Neuronal stem cell (in vitro differentiated cells): ENCODE measurements around the gene ASGR1.

Source experiments
- DNase-seq: peaks from one replicate; pipeline ENCODE4 v3.0.0-alpha.2; 2013; ENCODE audit warnings: low spot score
- H2AFZ ChIP-seq: one replicate; pipeline ENCODE4 v1.6.1; 2013; ENCODE audit warnings: mild to moderate bottlenecking, low read length, inconsistent platforms
- H2AK5ac ChIP-seq: 2 replicates; pipeline ENCODE4 v1.6.1; 2013; ENCODE audit warnings: low read depth, mild to moderate bottlenecking, inconsistent platforms, low read length, moderate library complexity, mixed read lengths
- H2BK120ac ChIP-seq: 2 replicates; pipeline ENCODE4 v1.6.1; 2013; ENCODE audit warnings: low read depth, mild to moderate bottlenecking, inconsistent platforms, low read length, moderate library complexity, mixed read lengths
- H2BK12ac ChIP-seq: one replicate; pipeline ENCODE4 v1.6.1; 2013; ENCODE audit warnings: low read length, inconsistent platforms
- H2BK15ac ChIP-seq: 2 replicates; pipeline ENCODE4 v1.6.1; 2013; ENCODE audit warnings: mild to moderate bottlenecking, low read length, inconsistent platforms, mixed read lengths
- H2BK5ac ChIP-seq: one replicate; pipeline ENCODE4 v1.6.1; 2013; ENCODE audit warnings: inconsistent platforms, mild to moderate bottlenecking, low read length, moderate library complexity
- H3K14ac ChIP-seq: one replicate; pipeline ENCODE4 v1.6.1; 2013; ENCODE audit warnings: low read length, inconsistent platforms
- H3K18ac ChIP-seq: 2 replicates; pipeline ENCODE4 v1.6.1; 2013; ENCODE audit warnings: low read length, inconsistent platforms
- H3K23ac ChIP-seq: 2 replicates; pipeline ENCODE4 v1.6.1; 2013; ENCODE audit warnings: low read depth, mild to moderate bottlenecking, mixed read lengths, low read length, inconsistent platforms; ENCODE audit not compliant: poor library complexity
- H3K27ac ChIP-seq: replicated peaks from 3 replicates; pipeline ENCODE4 v1.5.1; 2013; ENCODE audit warnings: low read length, inconsistent platforms
- H3K27me3 ChIP-seq, 3 experiments: 2 replicates each; pipeline ENCODE4 v1.6.1; 2013; ENCODE audit warnings: low read length in 3 of 3, mild to moderate bottlenecking in 2 of 3, inconsistent platforms in 1 of 3, low read depth in 1 of 3, mixed read lengths in 1 of 3, moderate library complexity in 1 of 3; ENCODE audit not compliant: control insufficient read depth in 3 of 3, insufficient read depth in 3 of 3
- H3K36me3 ChIP-seq, 2 donors: replicated peaks in 1 of 2; 2 replicates each; pipeline ENCODE4 v1.6.1; 2013; ENCODE audit warnings: low read length in 2 of 2; ENCODE audit not compliant: control insufficient read depth in 2 of 2, insufficient read depth in 2 of 2
- H3K4ac ChIP-seq: 2 replicates; pipeline ENCODE4 v1.6.1; 2013; ENCODE audit warnings: inconsistent platforms, mild to moderate bottlenecking, low read length, moderate library complexity
- H3K4me1 ChIP-seq, 2 donors: 1 replicate in 1 of 2; 2 replicates in 1 of 2; pipeline ENCODE4 v1.6.1; 2013; ENCODE audit warnings: low read length in 2 of 2, low read depth in 1 of 2; ENCODE audit not compliant: control insufficient read depth in 2 of 2, insufficient read depth in 1 of 2
- H3K4me2 ChIP-seq: one replicate; pipeline ENCODE4 v1.6.1; 2013; ENCODE audit warnings: mild to moderate bottlenecking, low read length, inconsistent platforms; ENCODE audit not compliant: insufficient read depth, poor library complexity, severe bottlenecking
- H3K4me3 ChIP-seq, 2 donors: 2 replicates each; pipeline ENCODE4 v1.5.1; 2013; ENCODE audit warnings: low read length in 2 of 2, mild to moderate bottlenecking in 2 of 2, inconsistent platforms in 1 of 2, moderate library complexity in 1 of 2
- H3K79me1 ChIP-seq: one replicate; pipeline ENCODE4 v1.6.1; 2013; ENCODE audit warnings: low read depth, mild to moderate bottlenecking, inconsistent platforms, low read length, moderate library complexity
- H3K9ac ChIP-seq: one replicate; pipeline ENCODE4 v1.6.1; 2013; ENCODE audit warnings: mild to moderate bottlenecking, low read depth, low read length, inconsistent platforms; ENCODE audit not compliant: poor library complexity
- H3K9me3 ChIP-seq, 2 donors: replicated peaks in 1 of 2; 2 replicates each; pipeline versions ENCODE3 to v1.6.1; 2013; ENCODE audit warnings: low read length in 2 of 2, mild to moderate bottlenecking in 2 of 2, inconsistent platforms in 1 of 2, low read depth in 1 of 2, mixed read lengths in 1 of 2, moderate library complexity in 1 of 2; ENCODE audit not compliant: control insufficient read depth in 2 of 2, insufficient read depth in 1 of 2
- H4K8ac ChIP-seq: one replicate; pipeline ENCODE4 v1.6.1; 2013; ENCODE audit warnings: low read depth, mild to moderate bottlenecking, inconsistent platforms, low read length, moderate library complexity
- H4K91ac ChIP-seq: one replicate; pipeline ENCODE4 v1.6.1; 2013; ENCODE audit warnings: low read length, low read depth, mild to moderate bottlenecking, inconsistent platforms; ENCODE audit not compliant: poor library complexity
- WGBS, 2 donors: extraction: QIAGEN DNeasy Blood & Tissue Kit; methylation state at CpG; one replicate each; pipeline ENCODE4 v1.1.7; 2013; ENCODE audit warnings: missing lambda C conversion rate in 2 of 2, mixed read lengths in 1 of 2; ENCODE audit not compliant: insufficient read length in 2 of 2, insufficient replicate concordance in 1 of 2; ENCODE audit errors: extremely low coverage in 2 of 2; 5-methylcytosine and 5-hydroxymethylcytosine counted together

ASGR1 gene

DNA sequence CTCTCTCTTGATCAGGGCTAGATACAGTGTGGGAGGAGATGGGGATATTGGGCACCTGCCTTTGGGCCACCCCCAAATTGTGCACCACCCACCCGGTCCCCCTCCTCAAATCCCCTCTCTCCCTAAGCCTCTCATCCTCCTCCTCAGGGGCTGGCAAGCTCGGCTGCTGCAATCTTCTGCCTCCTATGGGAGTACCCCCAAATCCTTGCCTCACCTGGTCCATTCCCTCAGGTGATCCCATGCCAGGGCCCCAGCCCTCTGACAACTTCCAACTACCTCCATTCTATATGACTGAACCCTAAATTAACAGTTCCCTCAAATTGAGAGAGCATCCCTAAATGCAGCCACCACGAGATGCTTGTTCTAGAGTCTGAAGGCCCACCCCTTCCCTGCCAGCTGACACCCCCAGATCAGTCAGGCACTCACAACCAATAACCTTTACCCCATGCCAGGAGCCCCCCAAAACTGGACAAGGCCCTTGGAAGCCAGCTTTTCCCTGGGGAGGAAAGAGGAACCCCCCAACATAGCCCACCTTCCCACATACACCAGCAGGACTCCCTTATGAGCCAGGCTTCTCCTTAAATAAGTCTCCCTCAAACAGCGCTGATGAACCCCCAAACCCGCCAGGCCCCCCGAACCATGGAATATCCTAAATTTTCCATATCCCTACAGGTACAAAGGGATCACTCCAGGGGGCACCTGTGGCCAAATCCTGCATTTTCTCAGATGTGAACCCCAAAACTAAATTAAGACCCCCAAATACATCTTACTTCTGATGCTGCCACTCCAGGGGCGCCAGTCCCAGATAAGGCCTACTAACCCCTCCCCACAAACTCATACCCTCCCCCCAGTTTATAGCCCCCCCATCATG is 37.3 kb upstream of the ASGR1 start:
- Histone ChIP-seq H2BK15ac (no peak overlapping the region), H3K79me1 (peaks cover 2% of the 10 kb centered on the region), H2AFZ (no peak overlapping the region), H2BK5ac (peak overlapping the region; percentile 15), H3K18ac (peak overlapping the region; percentile 46), H3K14ac (no peak overlapping the region), H3K36me3 (peaks cover 2 to 11% of the 10 kb centered on the region in 2 donors), H3K27me3 (no peaks in the 10 kb centered on the region), H3K4me2 (peak overlapping the region; percentile 74), H3K4me1 (peaks cover 37 to 46% of the 10 kb centered on the region in 2 donors), H2BK12ac (no peak overlapping the region), H3K4ac (no peak overlapping the region), H2BK120ac (no peak overlapping the region), H3K9ac (peak overlapping the region; percentile 74), H4K91ac (no peak overlapping the region), H3K27ac (peak overlapping the region; percentile 80), H2AK5ac (peak overlapping the region; percentile 53), H3K9me3 (no peaks in the 10 kb centered on the region), H4K8ac (no peak overlapping the region), H3K4me3 (peak overlapping the region; percentile 44 to 76), H3K23ac (no peak overlapping the region)
- DNase-seq, result no peak
- WGBS, 2 donors, result no CpG with 5 or more reads among the region's 7 CpGs

DNA sequence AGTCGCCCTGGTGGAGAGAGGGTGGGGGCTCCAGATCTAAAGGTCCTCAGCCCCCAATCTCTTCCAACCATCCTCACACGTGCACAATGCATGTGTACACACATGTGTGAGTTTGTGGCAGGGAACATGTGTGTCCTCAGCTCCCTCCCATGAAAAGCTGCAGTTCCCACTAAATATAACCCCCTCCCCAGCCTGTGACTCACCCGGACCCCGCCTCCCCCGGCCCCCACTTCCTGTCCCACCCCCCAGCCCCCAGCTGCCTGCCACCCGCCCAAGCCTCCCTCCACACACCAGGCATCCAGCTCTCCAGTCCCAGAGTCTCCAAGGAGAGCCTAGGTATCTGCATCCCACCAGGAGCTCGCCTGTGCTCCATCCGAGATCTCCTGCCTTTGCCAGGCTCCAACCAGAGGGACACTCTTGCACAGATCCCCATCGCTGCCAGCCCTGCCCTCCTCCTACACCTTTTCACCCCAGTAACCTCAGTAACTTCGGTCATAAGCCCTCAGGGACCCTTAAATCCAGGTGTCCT is 36.5 kb upstream of the ASGR1 start:
- H3K4me1 ChIP-seq, result peaks cover 40 to 49% of the 10 kb centered on the region in 2 donors
- H3K79me1 ChIP-seq, result peaks cover 2% of the 10 kb centered on the region
- peak overlapping the region; percentile 51 for H2BK12ac ChIP-seq
- H3K4me2 ChIP-seq, result peak overlapping the region; percentile 74
- peak overlapping the region; percentile 31 for H2AK5ac ChIP-seq
- H2BK120ac ChIP-seq, result peak overlapping the region; percentile 43
- no peaks in the 10 kb centered on the region for H3K9me3 ChIP-seq
- no peak overlapping the region for H2AFZ ChIP-seq
- H2BK5ac ChIP-seq, result peak overlapping the region; percentile 20
- no peak overlapping the region for H4K8ac ChIP-seq
- no peak for DNase-seq
- H3K14ac ChIP-seq, result no peak overlapping the region
- no peak overlapping the region for H3K9ac ChIP-seq
- no peak overlapping the region for H4K91ac ChIP-seq
- H3K36me3 ChIP-seq, result peaks cover 0 to 3% of the 10 kb centered on the region in 2 donors
- H3K4ac ChIP-seq, result no peak overlapping the region
- WGBS, 2 donors, result no CpG with 5 or more reads among the region's 10 CpGs
- no peaks in the 10 kb centered on the region for H3K27me3 ChIP-seq
- peak overlapping the region; percentile 63 for H3K18ac ChIP-seq
- peak overlapping the region; percentile 44 to 76 for H3K4me3 ChIP-seq
- H3K23ac ChIP-seq, result no peak overlapping the region
- peak overlapping the region; percentile 5 for H2BK15ac ChIP-seq
- H3K27ac ChIP-seq, result peak overlapping the region; percentile 85

DNA sequence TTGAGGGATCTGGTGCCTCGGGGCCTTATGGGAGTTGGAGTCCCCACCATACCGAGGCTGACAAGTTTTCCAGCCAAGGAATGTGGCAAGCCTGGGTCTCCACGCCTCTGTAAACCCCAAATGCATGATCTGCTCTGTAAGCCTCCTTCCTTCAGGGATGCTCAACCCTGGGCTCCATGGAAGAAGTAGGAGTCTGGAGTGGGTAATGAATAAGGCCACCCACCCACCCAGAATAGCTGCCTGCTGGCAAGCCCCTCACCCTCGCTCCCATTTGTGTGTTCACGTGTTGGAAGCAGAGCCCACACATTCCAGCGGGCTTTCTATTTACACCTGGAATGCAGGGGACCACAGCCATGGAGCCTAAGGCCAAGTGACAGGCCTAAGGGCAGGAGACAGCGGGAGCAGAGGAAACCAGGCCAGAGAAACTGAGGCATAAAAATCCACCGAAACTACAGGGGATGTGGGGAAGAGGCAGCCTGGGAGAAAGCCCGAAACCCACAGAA is 36.0 kb upstream of the ASGR1 start:
- no peaks in the 10 kb centered on the region for H3K36me3 ChIP-seq
- peak overlapping the region; percentile 31 for H2AK5ac ChIP-seq
- H3K4me3 ChIP-seq, result peak overlapping the region; percentile 26 to 44
- peak overlapping the region; percentile 49 for H3K4me2 ChIP-seq
- H3K23ac ChIP-seq, result no peak overlapping the region
- H3K4ac ChIP-seq, result no peak overlapping the region
- no peak overlapping the region for H4K8ac ChIP-seq
- no peaks in the 10 kb centered on the region for H3K9me3 ChIP-seq
- H3K18ac ChIP-seq, result peak overlapping the region; percentile 63
- no peak overlapping the region for H2AFZ ChIP-seq
- H2BK5ac ChIP-seq, result peak overlapping the region; percentile 20
- DNase-seq, result no peak
- H2BK12ac ChIP-seq, result peak overlapping the region; percentile 51
- peak overlapping the region; percentile 5 for H2BK15ac ChIP-seq
- no peaks in the 10 kb centered on the region for H3K27me3 ChIP-seq
- no peak overlapping the region for H3K14ac ChIP-seq
- H3K9ac ChIP-seq, result no peak overlapping the region
- WGBS, 2 donors, result no CpG with 5 or more reads among the region's 9 CpGs
- no peak overlapping the region for H4K91ac ChIP-seq
- H2BK120ac ChIP-seq, result peak overlapping the region; percentile 43
- peak overlapping the region; percentile 85 for H3K27ac ChIP-seq
- peaks cover 39 to 45% of the 10 kb centered on the region in 2 donors for H3K4me1 ChIP-seq
- H3K79me1 ChIP-seq, result peaks cover 2% of the 10 kb centered on the region
